Cardiac fibroblast (primary cell): ENCODE results near the gene TFRC.
"Not testable (repeated sequence)": the region's sequence is repeated elsewhere in the genome, so short reads cannot be mapped to it uniquely, and the experiment has no call there.

Source experiments
- DNase-seq, 2 donors: peaks; one replicate each; pipeline versions ENCODE4 v3.0.0 to v3.0.0-alpha.2; 2010; ENCODE audit warnings: low read depth in 2 of 2
- H3K4me3 ChIP-seq, 2 donors: replicated peaks in 1 of 2; 1 replicate in 1 of 2; 2 replicates in 1 of 2; pipeline ENCODE4 v1.5.1; 2011; ENCODE audit warnings: low read depth in 2 of 2, low read length in 2 of 2, mild to moderate bottlenecking in 2 of 2, moderate library complexity in 1 of 2
- TF ChIP-seq, protein P1 (sequence below): IDR thresholded peaks from one replicate; pipeline ENCODE4 v1.5.1; 2011; ENCODE audit warnings: low read depth, mild to moderate bottlenecking, low read length, inconsistent platforms

The TFRC gene

DNA sequence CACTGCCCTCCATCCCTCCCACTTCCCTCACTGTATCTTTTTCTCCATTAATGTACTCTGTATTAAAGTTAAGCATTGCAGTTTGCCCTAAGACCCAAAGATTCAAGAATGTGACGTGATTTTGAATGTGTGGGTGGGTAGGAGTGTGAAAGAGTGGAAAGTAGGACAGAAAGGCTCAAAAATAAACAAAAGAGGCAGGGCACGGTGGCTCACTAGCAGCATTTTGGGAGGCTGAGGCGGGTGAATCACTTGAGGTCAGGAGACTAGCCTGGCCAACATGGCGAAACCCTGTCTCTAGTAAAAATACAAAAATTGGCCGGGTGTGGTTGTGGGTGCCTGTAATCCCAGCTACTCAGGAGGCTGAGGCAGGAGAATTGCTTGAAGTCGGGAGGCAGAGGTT is 18.4 kb downstream of the TFRC start:
- no peak overlapping the region for H3K4me3 ChIP-seq
- DNase-seq, result peak in 1 of 2 donors; percentile 58
- TF ChIP-seq, protein P1, sequence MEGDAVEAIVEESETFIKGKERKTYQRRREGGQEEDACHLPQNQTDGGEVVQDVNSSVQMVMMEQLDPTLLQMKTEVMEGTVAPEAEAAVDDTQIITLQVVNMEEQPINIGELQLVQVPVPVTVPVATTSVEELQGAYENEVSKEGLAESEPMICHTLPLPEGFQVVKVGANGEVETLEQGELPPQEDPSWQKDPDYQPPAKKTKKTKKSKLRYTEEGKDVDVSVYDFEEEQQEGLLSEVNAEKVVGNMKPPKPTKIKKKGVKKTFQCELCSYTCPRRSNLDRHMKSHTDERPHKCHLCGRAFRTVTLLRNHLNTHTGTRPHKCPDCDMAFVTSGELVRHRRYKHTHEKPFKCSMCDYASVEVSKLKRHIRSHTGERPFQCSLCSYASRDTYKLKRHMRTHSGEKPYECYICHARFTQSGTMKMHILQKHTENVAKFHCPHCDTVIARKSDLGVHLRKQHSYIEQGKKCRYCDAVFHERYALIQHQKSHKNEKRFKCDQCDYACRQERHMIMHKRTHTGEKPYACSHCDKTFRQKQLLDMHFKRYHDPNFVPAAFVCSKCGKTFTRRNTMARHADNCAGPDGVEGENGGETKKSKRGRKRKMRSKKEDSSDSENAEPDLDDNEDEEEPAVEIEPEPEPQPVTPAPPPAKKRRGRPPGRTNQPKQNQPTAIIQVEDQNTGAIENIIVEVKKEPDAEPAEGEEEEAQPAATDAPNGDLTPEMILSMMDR, result no peak

DNA sequence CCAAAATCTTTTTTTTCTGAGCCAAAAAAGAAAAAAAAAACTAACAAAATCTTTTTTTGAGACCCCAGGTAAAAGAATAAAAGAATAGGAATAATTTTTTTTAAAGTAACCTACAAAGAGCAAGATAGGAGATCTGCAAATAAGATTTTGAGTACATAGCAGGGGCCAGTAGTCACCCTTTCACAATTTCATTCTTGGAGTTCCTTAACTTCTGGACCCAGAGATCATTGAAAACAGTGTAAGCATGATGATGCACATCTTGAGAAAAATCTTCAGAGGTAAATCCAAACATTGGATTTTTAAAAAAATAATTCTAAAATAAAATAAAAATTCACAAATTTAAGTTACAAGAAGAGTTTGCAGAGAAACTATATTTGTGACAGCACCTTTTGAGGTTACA is 18.8 kb downstream of the TFRC start:
- H3K4me3 ChIP-seq, result no peak overlapping the region
- peak in 1 of 2 donors; percentile 51 for DNase-seq
- TF ChIP-seq, protein P1, result no peak

DNA sequence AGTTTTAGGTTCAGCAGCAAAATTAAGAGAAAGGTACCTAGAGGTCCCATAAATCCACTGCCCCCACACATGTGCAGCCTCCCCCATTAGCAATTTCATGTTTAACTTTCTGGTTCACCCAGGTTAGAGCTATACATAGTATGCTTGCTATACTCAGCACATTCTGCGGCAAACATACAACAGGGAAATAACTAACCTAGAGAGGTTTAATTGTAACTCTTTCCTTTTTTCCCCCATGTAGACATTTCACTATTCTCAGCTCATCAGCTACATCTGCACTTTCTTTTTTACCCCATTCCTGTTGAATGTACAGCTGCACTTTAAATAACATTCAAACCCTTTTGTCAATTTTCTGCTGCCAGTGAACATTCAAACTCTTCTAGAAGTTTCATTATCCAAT is 21.1 kb downstream of the TFRC start:
- no peak for DNase-seq
- no peak overlapping the region for H3K4me3 ChIP-seq
- TF ChIP-seq, protein P1, result no peak

DNA sequence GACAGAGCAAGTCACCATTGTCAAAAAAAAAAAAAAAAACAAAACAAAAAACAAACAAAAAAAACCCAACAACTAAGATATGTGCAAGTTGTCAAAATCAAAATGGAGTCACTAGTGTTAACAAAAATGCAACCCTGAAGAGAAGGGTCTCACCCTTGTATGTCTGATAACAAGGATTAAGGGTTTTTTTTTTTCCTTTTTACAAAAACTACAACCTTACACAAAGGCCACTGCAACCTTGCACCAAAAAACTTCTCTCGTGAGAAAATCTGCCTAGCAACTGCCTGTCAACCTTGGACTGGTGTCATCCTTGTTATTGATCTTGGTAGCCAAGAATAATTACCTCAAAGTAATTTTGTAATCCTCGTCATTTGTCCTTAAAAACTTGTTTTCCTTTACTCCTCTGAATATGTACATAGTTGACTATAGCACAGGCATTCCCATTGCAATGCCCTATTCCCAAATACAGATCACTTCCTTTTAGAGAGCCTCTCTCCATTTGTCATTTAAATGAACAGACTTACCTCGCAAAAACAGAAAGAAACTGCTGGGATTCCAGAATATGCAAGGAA is 24.0 kb downstream of the TFRC start:
- TF ChIP-seq, protein P1, result no peak
- H3K4me3 ChIP-seq, result no peak overlapping the region
- DNase-seq, result no peak

GRCh38 chr3:196056371-196056770 is 25.5 kb downstream of the TFRC start:
- not testable (repeated sequence) for DNase-seq

DNA sequence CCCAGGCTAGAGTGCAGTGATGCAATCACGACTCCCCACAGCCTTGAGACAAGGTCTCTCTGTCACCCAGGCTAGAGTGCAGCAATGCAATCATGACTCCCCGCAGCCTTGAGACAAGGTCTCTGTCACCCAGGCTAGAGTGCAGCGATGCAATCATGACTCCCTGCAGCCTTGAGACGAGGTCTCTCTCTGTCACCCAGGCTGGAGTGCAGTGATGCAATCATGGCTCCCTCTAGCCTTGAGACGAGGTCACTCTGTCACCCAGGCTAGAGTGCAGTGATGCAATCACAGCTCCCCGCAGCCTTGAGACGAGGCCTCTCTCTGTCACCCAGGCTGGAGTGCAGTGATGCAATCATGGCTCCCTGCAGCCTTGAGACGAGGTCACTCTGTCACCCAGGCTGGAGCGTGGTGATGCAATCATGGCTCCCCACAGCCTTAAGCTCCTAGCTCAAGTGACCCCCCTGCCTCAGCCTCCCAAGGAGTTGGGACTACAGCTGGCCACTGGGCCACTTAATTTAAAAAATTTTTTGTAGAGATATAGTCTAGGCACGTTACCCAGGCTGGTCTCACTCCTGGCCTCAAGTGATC is 26.1 kb downstream of the TFRC start:
- no peak overlapping the region for H3K4me3 ChIP-seq
- TF ChIP-seq, protein P1, result no peak
- DNase-seq, result peak; percentile 5 to 16

More at GRCh38 chr3:196056371-196056770, 25.5 kb downstream of the TFRC start:
- not testable (repeated sequence) for H3K4me3 ChIP-seq

DNA sequence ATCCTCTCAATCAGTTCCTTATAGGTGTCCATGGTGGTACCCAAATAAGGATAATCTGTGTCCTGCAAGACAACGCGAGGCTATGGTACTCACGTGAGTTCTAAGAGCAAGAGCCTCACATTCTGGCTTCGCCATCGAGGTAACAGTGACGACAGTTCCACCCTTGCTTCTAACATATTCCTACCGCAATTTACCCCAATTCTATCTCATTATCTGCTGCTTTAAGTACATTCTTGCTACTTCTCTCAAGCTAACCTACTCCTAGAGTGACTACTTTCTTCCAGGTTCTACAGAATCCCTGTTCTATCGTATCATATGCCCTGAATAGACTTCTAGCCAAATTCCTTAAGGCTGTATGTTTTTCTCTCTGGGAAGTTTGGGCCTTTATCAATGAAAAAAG is 26.6 kb downstream of the TFRC start:
- TF ChIP-seq, protein P1, result no peak
- no peak for DNase-seq
- no peak overlapping the region for H3K4me3 ChIP-seq
